Measurements from ENCODE around the gene CCDC85C.

The CCDC85C gene

GRCh38 chr14:99576761-99577705, 27.0 kb downstream of the CCDC85C start:
- H3K9ac ChIP-seq (ENCODE audit: low read depth, low read length) = no peak overlapping the region
- H3K27me3 ChIP-seq (ENCODE audit: control insufficient read depth, insufficient read depth, low read length) = no peaks in the 10 kb centered on the region
- H3K4me3 ChIP-seq (ENCODE audit: low read depth, low read length) = no peak overlapping the region
- H3K36me3 ChIP-seq (ENCODE audit: control insufficient read depth, insufficient read depth, low read length) = no peaks in the 10 kb centered on the region
- no peak overlapping the region for H3K27ac ChIP-seq (ENCODE audit: low read depth, low read length)
- peaks cover 51% of the 10 kb centered on the region for H3K4me1 ChIP-seq (ENCODE audit: control insufficient read depth, insufficient read depth, low read length)
- H3K9me3 ChIP-seq (ENCODE audit: control insufficient read depth, insufficient read depth, low read length) = no peaks in the 10 kb centered on the region

GRCh38 chr14:99576304-99576703, 27.7 kb downstream of the CCDC85C start:
- H3K4me1 ChIP-seq (ENCODE audit: control insufficient read depth, insufficient read depth, low read length) = peaks cover 58% of the 10 kb centered on the region
- no peaks in the 10 kb centered on the region for H3K27me3 ChIP-seq (ENCODE audit: control insufficient read depth, insufficient read depth, low read length)
- H3K9me3 ChIP-seq (ENCODE audit: control insufficient read depth, insufficient read depth, low read length) = no peaks in the 10 kb centered on the region
- H3K9ac ChIP-seq (ENCODE audit: low read depth, low read length) = no peak overlapping the region
- H3K36me3 ChIP-seq (ENCODE audit: control insufficient read depth, insufficient read depth, low read length) = no peaks in the 10 kb centered on the region
- no peak overlapping the region for H3K27ac ChIP-seq (ENCODE audit: low read depth, low read length)
- H3K4me3 ChIP-seq (ENCODE audit: low read depth, low read length) = no peak overlapping the region

- no peaks in the 10 kb centered on the region for H3K36me3 ChIP-seq (ENCODE audit: control insufficient read depth, insufficient read depth, low read length)
- peaks cover 63% of the 10 kb centered on the region for H3K4me1 ChIP-seq (ENCODE audit: control insufficient read depth, insufficient read depth, low read length)
- no peak overlapping the region for H3K4me3 ChIP-seq (ENCODE audit: low read depth, low read length)
- H3K27me3 ChIP-seq (ENCODE audit: control insufficient read depth, insufficient read depth, low read length) = no peaks in the 10 kb centered on the region
- H3K9me3 ChIP-seq (ENCODE audit: control insufficient read depth, insufficient read depth, low read length) = no peaks in the 10 kb centered on the region
- H3K27ac ChIP-seq (ENCODE audit: low read depth, low read length) = peak overlapping the region; percentile 49
- no peak overlapping the region for H3K9ac ChIP-seq (ENCODE audit: low read depth, low read length)
Observed at GRCh38 chr14:99575043-99576023, 28.7 kb downstream of the CCDC85C start.

- Histone ChIP-seq H3K9me3 (ENCODE audit: control insufficient read depth, insufficient read depth, low read length) (no peaks in the 10 kb centered on the region), H3K9ac (ENCODE audit: low read depth, low read length) (no peak overlapping the region; the same call in 1 of the 2 replicates), H3K27me3 (ENCODE audit: control insufficient read depth, insufficient read depth, low read length) (no peaks in the 10 kb centered on the region), H3K36me3 (ENCODE audit: control insufficient read depth, insufficient read depth, low read length) (no peaks in the 10 kb centered on the region), H3K4me3 (ENCODE audit: low read depth, low read length) (no peak overlapping the region), H3K27ac (ENCODE audit: low read depth, low read length) (peak overlapping the region; percentile 49), H3K4me1 (ENCODE audit: control insufficient read depth, insufficient read depth, low read length) (peaks cover 59% of the 10 kb centered on the region)
Observed at GRCh38 chr14:99574099-99574880, 29.7 kb downstream of the CCDC85C start.

GRCh38 chr14:99573436-99574098, 30.4 kb downstream of the CCDC85C start:
- no peaks in the 10 kb centered on the region for H3K36me3 ChIP-seq (ENCODE audit: control insufficient read depth, insufficient read depth, low read length)

GRCh38 chr14:99573000-99573330, 31.0 kb downstream of the CCDC85C start:
- Histone ChIP-seq H3K27ac (ENCODE audit: low read depth, low read length) (no peak overlapping the region), H3K36me3 (ENCODE audit: control insufficient read depth, insufficient read depth, low read length) (no peaks in the 10 kb centered on the region), H3K4me1 (ENCODE audit: control insufficient read depth, insufficient read depth, low read length) (peaks cover 68% of the 10 kb centered on the region), H3K9me3 (ENCODE audit: control insufficient read depth, insufficient read depth, low read length) (no peaks in the 10 kb centered on the region), H3K27me3 (ENCODE audit: control insufficient read depth, insufficient read depth, low read length) (no peaks in the 10 kb centered on the region), H3K9ac (ENCODE audit: low read depth, low read length) (no peak overlapping the region), H3K4me3 (ENCODE audit: low read depth, low read length) (no peak overlapping the region)

More at GRCh38 chr14:99573436-99574098, 30.4 kb downstream of the CCDC85C start:
- Histone ChIP-seq H3K9ac (ENCODE audit: low read depth, low read length) (no peak overlapping the region; the same call in 1 of the 2 replicates), H3K27ac (ENCODE audit: low read depth, low read length) (peak overlapping the region; percentile 49), H3K4me1 (ENCODE audit: control insufficient read depth, insufficient read depth, low read length) (peaks cover 64% of the 10 kb centered on the region), H3K9me3 (ENCODE audit: control insufficient read depth, insufficient read depth, low read length) (no peaks in the 10 kb centered on the region), H3K27me3 (ENCODE audit: control insufficient read depth, insufficient read depth, low read length) (no peaks in the 10 kb centered on the region), H3K4me3 (ENCODE audit: low read depth, low read length) (no peak overlapping the region)

- Histone ChIP-seq H3K4me3 (ENCODE audit: low read depth, low read length) (no peak overlapping the region), H3K9ac (ENCODE audit: low read depth, low read length) (no peak overlapping the region), H3K4me1 (ENCODE audit: control insufficient read depth, insufficient read depth, low read length) (peaks cover 68% of the 10 kb centered on the region), H3K27ac (ENCODE audit: low read depth, low read length) (no peak overlapping the region), H3K27me3 (ENCODE audit: control insufficient read depth, insufficient read depth, low read length) (no peaks in the 10 kb centered on the region), H3K9me3 (ENCODE audit: control insufficient read depth, insufficient read depth, low read length) (no peaks in the 10 kb centered on the region), H3K36me3 (ENCODE audit: control insufficient read depth, insufficient read depth, low read length) (no peaks in the 10 kb centered on the region)
Observed at GRCh38 chr14:99572173-99572999, 31.6 kb downstream of the CCDC85C start.

GRCh38 chr14:99571303-99571986, 32.6 kb downstream of the CCDC85C start:
- no peaks in the 10 kb centered on the region for H3K9me3 ChIP-seq (ENCODE audit: control insufficient read depth, insufficient read depth, low read length)
- H3K9ac ChIP-seq (ENCODE audit: low read depth, low read length) = no peak overlapping the region
- H3K4me3 ChIP-seq (ENCODE audit: low read depth, low read length) = no peak overlapping the region
- no peaks in the 10 kb centered on the region for H3K27me3 ChIP-seq (ENCODE audit: control insufficient read depth, insufficient read depth, low read length)
- peaks cover 68% of the 10 kb centered on the region for H3K4me1 ChIP-seq (ENCODE audit: control insufficient read depth, insufficient read depth, low read length)
- no peaks in the 10 kb centered on the region for H3K36me3 ChIP-seq (ENCODE audit: control insufficient read depth, insufficient read depth, low read length)
- peak overlapping the region; percentile 30 for H3K27ac ChIP-seq (ENCODE audit: low read depth, low read length)

GRCh38 chr14:99570544-99571302, 33.3 kb downstream of the CCDC85C start:
- Histone ChIP-seq H3K27ac (ENCODE audit: low read depth, low read length) (peak overlapping the region; percentile 40), H3K4me3 (ENCODE audit: low read depth, low read length) (no peak overlapping the region), H3K36me3 (ENCODE audit: control insufficient read depth, insufficient read depth, low read length) (no peaks in the 10 kb centered on the region), H3K27me3 (ENCODE audit: control insufficient read depth, insufficient read depth, low read length) (no peaks in the 10 kb centered on the region), H3K4me1 (ENCODE audit: control insufficient read depth, insufficient read depth, low read length) (peaks cover 63% of the 10 kb centered on the region), H3K9ac (ENCODE audit: low read depth, low read length) (no peak overlapping the region), H3K9me3 (ENCODE audit: control insufficient read depth, insufficient read depth, low read length) (no peaks in the 10 kb centered on the region)
